Activated CD4-positive, alpha-beta T cell treated with anti-CD3 and anti-CD28 coated beads, Interleukin-2, amount 50 U/mL, for 1 hour (primary cell): ENCODE data around the gene ODF4.
A peak's percentile ranks its signal among the peaks of the same experiment; 100 is the strongest.
"Not testable (repeated sequence)": the region's sequence is repeated elsewhere in the genome, so short reads cannot be mapped to it uniquely, and the experiment has no call there.

ENCODE experiments used
- DNase-seq: peaks from one replicate; pipeline ENCODE4 v3.0.0-alpha.2; 2020

ODF4 gene

DNA sequence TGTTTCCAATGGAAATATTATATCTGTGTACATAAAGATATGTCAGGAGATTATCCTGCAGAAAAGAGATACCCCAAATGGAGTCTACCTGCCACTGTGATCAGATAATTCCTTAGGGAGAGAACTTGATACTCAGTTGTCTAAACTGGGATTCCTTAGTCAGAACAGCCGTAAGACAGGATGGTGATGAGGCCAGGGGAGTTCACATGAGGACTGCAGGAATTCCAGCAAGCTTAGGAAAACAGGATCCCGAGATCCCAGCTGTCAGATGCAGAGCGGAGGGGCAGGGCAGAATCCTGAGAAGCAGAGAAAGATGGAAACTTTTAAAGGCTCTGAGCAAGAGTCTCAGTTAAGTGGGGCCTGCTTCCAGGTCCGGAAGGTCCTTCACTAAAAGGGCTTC lies 32.1 kb downstream of the ODF4 start:
- no peak for DNase-seq

DNA sequence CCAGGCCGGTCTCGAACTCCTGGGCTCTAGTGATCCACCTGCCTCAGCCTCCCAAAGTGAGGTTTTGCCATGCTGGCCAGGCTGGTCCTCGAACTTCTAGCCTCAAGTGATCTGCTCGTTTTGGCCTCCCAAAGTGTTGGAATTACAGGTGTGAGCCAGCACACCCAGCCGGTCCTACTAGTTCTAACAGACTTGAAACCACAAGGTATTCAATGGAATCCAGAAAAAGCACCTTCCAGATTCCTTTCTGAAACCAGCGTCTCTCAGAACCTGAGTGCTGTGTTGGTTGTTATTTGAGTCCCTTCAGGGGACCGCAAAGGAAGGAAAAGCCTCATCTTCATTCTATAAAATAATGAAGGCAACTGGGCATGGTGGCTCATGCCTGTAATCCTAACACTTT lies 32.8 kb downstream of the ODF4 start:
- no peak for DNase-seq

DNA sequence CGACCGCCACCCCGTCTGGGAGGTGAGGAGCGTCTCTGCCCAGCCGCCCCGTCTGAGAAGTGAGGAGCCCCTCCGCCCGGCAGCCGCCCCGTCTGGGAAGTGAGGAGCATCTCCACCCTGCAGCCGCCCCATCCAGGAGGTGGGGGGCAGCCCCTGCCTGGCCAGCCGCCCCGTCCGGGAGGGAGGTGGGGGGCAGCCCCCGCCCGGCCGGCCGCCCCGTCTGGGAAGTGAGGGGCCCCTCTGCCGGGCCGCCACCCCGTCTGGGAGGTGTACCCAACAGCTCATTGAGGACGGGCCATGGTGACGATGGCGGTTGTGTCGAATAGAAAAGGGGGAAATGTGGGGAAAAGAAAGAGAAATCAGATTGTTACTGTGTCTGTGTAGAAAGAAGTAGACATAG lies 34.2 kb downstream of the ODF4 start:
- DNase-seq: not testable (repeated sequence)

DNA sequence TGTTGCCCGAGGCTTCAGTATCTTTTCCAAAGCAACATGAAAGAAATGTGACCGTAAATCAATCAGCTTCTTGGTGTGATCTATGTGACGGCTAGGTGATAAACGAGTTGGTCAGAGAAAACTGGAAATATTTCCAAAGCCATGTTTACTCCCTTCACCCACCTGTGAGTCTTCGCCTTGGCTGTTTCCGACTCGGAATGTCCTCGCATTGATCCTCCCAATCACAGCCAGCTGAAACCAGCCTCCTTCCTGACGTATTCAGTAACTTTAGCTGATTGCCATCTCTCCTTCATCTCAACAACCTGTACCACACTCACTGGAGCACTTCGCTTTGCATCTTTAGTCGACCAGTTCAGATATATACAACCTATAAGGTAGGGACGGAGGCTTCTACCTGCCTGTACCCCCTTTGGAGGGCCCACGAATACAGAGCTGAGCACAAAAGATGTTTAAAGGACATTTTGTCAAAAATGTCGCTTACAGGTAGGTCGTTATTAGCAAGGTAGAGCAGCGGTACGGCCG lies 36.2 kb downstream of the ODF4 start:
- no peak for DNase-seq

DNA sequence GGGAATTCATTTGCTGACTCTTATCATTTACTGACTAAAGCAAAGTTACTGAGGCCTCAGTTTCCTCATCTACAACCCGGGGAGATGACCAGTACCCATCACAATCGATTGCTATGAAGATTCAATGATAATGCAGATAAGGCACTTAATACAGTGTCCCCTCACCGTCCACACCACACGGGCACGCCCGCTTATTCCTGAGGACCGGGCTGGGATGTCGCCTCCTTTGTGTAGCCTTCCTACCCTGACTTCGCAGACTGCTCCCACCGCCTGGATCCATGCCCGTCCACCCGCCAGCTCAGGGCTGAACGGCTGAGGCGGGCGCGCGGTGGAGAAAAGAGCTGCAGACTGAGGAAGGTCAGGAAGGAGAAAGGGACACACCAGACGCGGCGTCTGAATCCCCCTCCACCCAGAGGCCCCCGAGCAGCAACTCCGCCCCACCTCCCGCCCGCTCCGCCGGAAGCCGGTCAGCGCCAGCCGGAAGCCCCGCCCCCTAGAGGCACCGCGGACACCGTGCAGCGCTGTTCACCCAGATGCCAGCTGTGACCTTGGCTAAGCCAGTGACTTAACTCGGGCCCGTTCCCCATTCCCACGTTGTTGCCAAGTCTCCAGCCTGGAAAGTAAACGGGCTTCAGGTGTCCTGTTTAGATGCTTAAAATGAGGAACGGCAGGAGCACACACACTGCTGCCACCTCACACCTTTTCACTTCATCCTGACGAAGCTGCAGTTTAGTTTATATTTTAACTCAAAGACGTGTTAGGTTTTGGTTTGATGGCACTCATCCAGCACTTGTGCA lies 36.8 kb downstream of the ODF4 start, which contains the start of gene KRABD2:
KRABD2 (minus strand) TSS at position 434 of the 797 bp plus-strand sequence.
- DNase-seq: peak; percentile 90

DNA sequence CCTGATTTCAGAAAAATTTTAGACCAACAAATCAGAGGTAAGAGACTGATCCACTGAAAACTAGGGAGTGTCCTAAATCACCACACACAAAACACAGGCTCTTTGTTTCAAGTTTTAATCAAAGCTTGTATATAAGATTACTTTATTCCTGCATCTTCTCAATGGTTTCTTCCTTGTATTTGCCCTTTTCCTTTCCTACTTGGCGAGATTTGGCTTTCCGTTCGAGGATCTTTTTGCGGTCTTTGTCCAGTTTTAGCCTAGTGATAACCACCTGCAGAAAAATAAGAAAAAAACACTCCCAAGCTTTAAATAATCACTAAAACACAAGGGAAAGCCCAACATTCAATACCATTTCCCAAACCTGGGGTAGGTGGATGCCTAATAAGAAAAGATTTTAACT lies 37.8 kb downstream of the ODF4 start:
- DNase-seq: no peak

DNA sequence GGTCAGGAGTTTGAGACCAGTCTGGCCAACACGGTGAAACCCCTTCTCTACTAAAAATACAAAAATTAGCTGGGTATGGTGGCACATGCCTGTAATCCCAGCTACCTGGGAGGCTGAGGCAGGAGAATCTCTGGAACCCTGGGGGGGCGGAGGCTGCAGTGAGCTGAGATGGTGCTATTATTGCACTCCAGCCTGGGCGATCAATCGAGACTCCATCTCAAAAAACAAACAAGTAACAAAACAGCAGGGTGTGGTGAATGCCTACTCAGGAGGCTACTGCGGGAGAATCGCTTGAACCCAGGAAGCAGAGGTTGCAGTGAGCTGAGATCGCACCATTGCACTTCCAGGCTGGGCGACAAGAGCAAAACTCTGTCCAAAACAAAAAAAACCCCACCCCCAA lies 38.5 kb downstream of the ODF4 start:
- DNase-seq: not testable (repeated sequence)

DNA sequence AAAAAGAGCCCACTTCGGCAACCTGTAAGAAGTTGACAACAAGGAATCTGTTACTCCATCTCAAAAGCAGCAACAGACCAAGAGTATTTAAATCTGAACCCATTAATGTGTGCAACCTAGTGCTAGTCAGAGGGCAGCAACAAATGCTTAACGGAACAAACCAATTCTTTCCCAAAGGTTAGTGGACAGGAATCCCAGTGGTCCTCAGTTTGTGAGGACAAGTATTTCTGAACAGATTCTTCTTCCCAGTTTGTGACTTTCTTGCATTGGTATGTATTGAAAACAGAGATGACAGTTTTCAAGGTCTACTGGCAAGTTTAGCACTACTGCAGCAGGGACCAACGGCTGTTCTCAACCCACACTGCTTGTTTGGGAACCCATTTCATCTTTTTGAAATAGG lies 40.4 kb downstream of the ODF4 start:
- no peak for DNase-seq

DNA sequence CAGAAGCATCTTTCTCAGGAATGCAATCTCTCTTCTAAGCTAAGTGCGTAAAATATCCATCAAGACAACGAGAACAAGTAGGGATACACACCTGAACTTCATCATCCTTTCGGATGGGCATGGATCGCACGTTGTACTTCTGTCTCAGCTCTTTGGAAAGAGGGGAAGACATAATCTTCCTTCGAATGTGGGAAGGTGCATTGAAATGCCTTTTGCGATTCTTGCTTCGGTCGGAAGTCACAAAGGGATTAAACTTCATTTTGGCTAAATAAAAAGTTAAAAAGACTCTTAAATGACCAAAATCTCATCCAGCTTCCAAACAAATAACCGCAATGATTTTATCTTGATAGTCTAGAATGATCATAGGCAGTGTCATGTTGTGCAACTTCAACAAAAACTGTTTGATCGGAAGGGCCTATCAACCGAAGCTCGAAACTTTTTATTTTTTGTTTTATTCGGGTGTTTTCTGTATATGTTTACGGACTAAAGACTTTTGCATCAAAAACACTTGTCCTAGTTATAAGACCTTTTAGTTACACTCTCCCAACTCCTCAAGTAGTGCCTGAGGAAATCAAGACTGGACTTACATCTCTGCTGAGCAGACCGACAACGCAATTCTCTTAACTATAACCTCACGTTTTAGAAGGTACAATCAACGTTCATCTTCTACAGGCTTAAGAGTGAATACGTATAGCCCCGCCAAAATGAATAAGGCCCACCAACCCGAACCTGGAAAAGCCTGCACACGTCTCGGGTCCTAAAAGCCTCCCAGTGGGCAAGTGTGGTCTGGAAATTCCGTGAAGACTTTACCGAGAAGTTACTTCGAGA lies 42.6 kb downstream of the ODF4 start:
- no peak for DNase-seq

DNA sequence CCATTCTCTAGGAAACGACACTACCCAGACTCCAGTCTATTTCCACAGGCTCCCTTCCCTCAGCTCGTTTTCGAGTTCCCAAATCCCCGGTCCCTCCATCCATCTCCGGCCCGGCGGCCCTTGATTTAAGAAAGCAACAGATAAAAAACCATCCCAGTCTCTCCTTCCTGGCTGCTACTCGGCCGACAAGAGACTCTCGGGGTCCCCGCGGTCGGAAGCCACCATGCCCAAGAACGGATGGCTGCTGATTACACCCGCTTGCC lies 43.2 kb downstream of the ODF4 start:
- DNase-seq: no peak

DNA sequence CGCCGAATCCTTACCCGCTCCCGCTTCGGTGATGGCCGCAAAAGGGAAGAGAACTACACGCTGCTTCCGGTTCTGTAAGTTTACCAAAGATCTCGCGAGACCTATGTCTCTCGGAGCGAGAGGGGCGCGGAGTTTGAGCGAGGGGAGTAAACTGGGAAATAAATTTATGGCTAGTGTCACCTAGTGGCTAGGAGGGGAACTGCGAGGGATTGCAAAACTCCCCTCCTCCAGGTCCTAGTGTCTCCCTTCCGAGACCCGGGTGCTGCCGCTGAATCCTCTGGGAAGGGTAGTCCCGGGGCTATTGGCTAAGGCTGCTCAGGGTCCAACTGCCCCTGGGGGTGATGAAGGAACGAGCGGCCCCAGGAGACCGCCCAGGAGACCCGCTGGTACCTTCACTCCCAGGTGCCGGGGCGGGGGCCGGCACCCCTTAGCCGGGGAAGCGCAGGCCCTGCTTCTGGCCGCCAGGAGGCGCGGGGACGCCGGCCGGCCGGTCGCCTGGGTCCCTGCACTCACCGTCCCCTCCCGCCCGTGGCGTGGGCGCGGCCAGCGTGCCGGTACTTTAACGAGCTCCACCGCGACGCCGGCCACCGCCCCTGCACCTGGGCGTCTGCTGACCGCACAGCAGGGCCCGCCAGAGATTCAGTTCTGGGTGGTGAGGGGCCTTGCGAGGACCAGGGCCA lies 43.6 kb downstream of the ODF4 start, which contains the start of gene RPL26:
RPL26 (minus strand) TSS at position 51 of the 680 bp plus-strand sequence. CDS start 883 bp downstream, outside the sequence.
- peak; percentile 92 for DNase-seq

DNA sequence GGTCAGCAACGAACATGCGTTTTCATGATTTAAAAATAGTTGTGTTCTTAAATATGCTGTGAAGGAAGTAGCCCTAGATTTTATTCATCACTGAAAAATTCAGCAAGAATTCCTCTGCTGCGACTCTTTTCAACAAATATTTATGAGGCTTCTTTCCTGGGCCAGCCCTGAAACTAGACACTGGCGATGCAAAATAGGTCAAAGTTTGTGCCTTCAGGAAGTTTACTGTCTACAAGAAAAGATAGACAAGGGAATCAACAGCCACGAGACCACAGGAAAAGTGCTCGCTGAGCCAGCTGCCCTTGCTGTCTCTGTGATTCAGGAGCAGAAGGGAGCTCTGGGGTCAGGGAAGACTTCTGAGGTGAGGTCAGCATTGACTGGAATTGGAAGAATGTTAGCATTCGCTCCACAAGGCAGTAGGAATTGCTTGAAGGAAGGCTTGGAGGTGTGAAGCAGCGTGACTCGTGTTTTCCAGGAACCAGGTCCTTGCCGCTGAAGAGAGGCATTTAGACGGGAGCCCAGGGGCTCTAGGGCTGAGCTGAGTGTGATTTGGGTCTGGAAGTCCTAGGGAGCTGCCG lies 45.2 kb downstream of the ODF4 start:
- no peak for DNase-seq

DNA sequence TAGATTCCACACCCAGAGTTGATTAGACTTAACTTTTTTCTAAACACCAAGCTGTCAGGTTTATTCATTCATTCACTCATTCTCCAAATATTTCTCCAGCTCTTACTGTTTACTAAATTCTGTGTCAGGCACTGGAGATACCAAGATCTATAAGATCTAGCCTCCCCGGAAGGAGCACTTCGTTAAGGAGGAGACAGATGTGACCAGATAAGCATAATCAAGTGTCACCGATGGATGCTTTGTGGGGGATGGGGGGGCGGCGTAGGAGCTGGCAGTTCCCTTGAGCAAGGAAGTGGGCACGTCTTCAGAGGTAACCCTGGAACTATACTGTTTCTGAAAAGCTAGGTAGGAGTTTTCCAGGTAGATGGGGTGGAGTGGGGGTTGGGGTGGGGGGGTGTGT lies 47.2 kb downstream of the ODF4 start:
- DNase-seq: no peak

DNA sequence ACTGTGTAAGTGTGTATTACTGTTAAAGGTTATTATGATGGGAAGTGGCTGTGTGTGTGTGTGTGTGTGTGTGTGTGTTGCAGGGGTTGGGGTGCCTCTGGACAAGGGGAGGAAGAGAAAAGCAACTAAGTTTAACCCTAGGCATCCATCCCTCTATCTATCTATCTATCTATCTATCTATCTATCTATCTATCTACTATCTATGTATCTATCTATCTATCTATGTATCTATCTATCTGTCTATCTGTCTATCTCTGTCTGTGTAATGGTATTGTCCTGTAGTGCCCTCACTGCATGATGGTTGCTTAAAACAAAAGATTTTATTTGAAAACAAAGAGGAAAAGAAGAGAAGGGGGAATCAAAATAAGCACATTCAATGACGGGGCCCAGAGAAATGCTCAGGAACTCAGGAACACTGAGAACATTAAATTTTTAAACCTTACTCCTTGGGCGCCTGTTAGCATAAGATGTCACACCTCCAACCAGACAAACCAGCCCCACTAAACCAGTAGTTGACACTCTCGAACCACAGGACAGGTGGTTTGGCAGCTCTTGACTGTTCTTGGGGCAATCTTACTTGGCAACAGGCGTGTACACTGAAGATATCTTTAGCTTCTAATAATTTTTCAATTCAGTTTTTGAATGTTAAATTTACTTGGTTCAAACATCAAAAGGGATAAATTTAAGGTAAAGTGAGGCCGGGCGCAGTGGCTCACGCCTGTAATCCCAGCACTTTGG lies 48.4 kb downstream of the ODF4 start:
- DNase-seq: no peak

DNA sequence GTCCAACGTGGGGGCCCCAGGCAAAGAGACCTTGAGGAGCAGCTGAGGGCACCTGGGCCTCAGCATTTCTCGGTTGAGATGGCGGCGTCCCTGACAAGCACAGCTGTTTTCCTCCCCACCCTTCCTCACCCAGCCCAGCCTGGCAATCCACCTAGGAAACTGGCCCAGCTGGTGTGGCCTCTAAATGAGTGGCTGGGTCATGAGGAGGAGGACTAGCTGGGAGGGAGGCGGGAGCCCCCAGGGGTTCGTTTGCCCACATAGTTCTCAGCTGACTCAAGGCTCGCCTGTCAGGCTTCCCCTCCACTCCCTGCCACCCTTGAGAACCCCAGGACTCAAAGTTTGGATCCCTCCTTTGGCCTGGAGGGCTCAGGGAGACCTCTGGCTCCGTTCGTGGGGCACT lies 52.1 kb downstream of the ODF4 start:
- DNase-seq: no peak

DNA sequence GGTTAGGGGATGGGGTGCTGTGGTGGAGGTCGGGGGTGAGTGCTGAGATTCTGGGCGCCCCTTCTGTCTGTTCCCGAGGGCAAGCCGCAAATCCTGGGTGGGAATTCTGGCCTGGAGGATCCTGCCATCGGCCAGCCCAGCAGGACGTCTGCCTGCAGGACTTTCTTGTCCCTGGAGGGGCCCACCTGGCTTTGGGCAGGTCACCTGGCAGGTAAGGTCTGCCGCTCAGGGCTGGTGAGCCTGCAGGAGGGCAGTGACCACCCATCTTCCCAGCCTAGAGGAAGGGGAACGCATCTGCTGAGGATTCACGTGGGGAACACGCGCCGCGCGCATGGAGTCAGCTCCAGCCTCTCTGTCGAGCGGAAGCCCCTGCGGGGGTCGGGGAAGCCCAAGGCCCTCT lies 52.6 kb downstream of the ODF4 start:
- no peak for DNase-seq

DNA sequence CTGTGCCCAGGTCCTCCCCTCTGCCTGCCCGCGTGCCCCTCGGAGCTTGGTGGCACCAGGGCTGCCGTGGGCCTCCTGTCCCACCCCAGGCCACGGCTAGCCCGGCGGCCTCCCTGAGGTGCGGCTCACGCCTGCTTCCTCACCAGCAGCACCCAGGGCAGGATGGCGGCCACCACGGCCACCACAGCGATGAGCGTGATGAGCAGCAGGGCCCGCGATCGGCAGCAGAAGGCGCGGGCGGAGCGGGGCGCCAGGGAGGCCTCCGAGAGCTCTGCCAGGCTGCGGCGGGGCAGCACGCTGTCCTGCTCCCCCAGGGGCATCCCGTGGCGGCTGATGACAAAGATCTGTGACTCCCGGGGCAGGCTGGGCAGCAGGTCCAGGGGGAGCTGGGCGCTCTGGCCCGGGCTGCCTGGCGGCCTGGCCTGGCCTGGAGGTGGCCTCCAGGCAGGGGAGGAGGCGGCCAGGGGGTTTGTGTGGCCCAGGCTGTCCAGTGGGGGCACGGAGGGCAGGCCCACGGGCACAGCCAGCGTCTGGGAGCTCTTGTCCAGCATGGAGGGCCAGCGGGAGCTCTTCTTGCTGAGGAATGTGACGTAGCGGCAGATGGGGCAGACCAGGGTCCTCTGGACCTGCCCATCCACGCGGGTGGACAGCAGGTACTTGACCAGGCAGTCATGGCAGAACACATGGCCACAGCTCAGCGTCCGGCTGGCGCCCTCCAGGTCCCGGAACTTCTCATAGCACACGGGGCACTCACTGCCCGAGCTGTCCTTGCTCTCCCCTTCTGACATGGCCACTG lies 53.2 kb downstream of the ODF4 start:
- DNase-seq: no peak

DNA sequence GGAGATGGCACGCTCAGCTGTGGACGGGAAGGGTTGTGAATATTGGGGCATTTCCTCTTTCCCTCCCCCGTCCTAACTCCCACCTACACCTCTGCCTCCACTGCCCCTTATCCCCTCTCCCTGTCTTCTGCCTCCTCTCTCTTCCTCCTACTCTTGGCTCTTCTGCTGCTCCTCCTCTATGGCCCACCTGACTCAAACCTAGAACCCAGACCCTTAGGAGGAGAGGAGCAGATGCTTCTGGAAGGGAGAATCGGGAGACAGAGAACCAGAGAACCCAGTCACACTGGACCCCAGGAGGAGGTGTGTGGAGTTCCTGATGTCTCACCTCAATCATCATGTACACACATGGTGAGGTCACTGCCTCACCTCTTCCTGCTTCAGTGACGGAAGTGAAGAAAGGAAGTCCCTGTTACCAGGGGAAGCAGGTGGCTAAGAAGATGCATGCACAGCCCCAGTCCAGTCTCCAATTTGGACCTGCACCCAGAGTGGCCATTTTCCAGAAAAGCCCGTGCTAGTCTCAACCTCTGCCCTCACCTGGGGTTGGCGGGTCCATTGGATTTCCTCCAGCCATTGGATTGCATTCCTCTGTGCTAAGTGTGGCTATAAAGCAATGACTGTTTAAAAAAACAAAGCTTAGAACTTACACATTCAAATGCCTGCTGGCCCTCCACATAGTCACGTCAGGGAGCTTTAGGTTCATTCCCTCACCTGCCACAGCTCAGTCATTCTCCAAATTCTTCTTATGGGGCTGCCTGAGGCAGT lies 54.0 kb downstream of the ODF4 start:
- peak; percentile 20 for DNase-seq

DNA sequence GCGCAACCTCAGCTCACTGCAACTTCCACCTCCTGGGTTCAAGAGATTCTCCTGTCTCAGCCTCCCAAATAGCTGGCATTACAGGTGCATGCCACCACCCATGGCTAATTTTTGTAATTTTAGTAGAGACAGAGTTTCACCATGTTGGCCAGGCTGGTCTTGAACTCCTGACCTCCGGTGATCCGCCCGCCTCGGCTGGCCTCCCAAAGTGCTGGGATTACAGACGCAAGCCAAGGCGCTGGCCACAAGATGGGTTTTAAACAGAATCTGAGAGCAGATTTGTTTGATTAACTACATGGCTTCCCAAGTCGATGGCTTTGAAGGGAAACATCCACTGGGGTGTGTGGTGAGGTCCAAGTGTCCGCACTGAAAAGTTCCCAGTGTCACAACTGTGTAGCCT lies 54.9 kb downstream of the ODF4 start:
- DNase-seq: not testable (repeated sequence)
